Daoy (cell line): Measurements from ENCODE around the gene SLC7A4. TPM values are rescaled to one million over a fixed set of nuclear protein-coding genes. Genes with fewer than 3 reads are reported as not detected.

Experiments
- DNase-seq: peaks from one replicate; pipeline ENCODE4 v3.0.0-alpha.2; 2015; ENCODE audit warnings: low read depth
- total RNA-seq: library from RNA; depleted of rRNA; stranded (reverse); fragments of >200 nt; shearing (Covaris generic); gene quantifications from 2 replicates; pipeline ENCODE4 v1.2.3, GENCODE V29; 2014

The SLC7A4 gene
- total RNA-seq, 1 experiment from 2014 or later: not detected

DNA sequence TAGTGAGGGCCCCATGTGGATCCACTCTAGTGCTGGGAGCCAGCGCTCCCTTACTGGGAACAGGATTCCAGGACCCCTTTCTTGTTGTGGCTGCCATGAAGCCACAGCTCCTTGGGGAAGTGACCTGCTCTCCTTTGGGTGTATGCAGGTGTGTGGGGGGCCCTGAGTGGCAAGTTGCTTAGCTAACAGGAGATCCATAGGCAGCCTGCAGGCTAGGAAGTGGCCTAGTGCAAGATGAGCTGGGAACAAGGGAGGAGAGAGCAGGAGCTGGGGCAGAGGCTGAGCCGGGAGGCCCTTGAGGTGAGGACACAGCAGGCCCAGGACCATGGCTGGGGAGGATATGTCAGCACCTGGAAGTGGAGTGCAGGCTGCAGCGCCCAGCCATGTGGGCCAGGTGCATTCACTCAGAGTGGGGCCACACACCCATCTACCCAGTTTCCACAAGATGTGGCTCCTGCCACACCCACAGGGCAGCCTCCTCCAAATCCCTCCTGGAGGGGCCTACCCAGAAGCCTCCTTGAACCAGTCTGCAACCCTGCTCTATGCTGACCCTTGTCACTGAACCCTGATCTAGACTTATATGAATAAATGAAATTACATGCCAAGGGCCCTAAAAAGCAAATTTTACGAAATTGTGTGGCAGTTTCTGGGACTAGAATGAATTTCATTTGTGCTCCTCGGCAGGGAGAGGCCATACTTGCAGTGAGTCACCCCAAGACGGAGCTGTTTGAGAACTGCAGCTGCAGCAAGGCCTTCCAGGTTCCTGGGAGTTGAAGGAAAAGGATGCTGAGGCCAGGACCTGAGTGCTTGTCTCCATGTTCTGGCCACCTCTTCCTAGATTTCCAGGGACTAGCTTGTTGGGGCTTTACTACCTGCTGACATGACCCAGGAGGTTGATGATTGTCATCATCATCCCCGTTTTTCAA lies 33.7 kb downstream of the SLC7A4 start:
- DNase-seq: no peak

DNA sequence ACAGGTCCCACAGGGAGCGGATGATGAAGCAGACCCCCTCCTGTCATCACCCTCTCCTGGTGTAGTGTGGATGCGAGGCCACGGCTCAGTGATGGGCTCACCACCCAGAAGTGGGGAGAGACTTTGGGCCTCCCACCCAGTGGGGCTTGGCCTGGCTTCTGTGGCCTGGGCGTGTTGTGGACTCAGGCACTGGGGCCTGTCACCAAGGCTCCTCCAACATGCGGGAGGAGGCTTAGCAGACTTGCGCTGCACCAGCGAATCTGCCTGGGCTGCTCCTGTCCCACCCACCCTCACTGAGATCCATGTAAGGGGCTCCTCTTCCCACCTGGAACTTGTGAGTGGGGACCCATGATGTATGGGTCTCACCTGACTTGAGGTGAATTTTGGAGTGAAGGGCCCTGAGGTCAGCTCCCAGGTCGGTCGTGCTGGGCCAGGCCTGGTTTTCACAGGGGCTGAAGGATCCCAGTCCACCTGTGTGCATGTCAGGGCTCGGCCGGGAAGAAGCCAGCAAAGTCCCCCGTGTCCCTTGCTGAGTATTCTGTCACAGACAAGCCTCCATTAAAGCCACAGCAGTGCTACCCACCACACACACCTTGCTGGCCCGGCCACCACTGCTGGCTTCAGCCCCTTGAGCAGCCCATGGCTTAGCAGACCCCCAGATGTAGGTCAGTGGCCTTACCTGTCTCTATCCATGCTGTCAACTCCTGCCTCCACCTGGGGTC lies 34.7 kb downstream of the SLC7A4 start:
- no peak for DNase-seq

DNA sequence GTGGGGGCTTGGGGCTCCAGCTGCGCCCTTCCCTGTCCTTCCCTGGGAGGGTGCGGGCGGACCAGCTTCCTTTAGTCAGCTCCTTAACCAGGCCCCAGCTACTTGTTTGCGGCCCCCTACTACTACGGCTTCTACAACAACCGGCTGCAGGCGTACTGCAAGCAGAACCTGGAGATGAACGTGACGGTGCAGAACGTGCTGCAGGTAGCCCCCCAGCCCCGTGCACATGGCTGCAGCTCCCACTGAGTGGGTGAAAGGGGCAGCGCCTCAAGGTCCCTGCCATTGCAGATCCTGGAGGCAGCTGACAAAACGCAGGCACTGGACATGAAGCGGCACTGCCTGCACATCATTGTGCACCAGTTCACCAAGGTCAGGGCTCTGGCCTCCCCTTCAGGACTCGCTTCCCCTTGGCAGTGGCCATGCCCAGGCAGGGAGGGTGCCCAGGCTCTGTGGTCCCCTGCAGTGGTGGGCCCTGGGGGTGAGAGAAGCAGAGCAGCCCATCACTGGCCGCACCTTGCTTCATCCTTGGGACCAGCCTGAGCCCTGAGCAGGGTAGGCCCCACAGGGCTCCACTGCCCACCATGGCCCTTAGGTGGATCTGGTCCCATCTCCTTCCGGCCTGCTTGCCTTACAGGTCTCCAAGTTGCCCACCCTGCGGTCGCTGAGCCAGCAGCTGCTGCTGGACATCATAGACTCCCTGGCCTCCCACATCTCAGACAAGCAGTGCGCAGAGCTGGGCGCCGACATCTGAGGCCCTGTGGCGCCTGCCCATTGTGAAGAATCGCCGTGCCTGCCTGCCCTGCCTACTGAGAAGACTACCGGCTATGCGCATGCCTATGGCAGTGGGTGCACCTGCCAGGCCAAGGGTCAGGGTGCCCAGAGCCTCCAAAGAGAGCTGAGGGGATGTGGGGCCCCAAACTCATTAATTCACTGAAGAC lies 35.5 kb downstream of the SLC7A4 start:
- DNase-seq: no peak

DNA sequence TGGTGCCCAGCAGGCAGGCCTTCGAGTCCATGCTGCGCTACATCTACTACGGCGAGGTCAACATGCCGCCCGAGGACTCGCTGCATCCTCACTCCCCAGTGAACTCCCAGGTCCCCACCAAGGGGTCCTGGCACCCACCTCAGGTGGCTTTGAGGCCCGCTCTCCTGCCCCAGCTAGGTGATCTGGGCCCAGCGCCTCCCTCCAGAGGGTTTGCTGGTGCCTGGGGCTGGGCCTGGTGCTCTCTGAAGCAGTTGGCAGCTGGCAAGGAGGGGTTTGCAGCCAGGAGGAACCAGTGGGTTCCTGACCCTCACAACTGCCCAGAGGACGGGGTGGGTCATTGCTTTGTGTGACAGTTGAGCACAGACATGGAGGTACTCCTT lies 36.3 kb downstream of the SLC7A4 start:
- DNase-seq: no peak

DNA sequence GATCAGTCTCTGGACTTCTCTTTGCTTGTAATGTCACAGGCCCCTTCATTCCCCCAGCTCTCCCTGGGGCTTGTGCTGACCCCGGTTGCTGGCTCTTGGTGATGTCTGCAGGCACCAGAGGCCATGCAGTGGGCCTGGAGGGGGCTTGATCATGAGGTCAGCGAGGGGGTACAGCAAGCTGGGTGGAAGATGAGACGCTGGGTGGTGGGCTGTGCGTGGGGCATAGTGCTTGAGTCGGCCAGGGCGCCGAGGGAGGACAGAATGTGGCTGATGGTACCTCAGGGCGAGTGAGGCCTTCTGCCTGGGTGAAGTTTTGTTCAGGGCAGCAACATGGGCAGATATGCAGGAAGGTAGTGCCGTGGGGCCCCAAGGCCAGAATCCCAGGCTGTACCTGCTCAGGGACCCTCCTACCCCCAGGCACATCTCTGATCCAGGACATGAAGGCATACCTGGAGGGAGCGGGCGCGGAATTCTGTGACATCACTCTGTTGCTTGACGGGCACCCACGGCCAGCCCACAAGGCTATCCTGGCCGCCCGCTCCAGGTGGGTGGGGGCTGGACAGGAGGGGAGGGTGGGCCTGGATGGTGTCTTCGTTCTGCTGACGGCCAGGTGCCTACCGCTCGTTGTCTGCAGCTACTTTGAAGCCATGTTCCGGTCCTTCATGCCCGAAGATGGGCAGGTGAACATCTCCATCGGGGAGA lies 36.9 kb downstream of the SLC7A4 start:
- no peak for DNase-seq

DNA sequence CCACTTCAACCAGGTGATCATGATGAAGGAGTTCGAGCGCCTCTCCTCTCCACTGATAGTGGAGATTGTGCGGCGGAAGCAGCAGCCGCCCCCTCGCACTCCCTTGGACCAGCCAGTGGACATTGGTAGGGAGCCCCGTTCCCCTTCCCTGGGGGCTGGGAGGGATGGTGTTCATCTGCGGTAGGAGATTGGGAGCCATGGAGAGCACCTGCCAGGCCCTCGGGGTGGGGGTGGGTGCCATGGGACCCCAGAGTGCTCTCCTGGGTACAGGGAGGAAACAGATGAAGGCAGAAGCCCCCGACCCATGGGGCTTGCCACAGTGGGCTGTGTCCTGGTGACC lies 37.5 kb downstream of the SLC7A4 start:
- no peak for DNase-seq

DNA sequence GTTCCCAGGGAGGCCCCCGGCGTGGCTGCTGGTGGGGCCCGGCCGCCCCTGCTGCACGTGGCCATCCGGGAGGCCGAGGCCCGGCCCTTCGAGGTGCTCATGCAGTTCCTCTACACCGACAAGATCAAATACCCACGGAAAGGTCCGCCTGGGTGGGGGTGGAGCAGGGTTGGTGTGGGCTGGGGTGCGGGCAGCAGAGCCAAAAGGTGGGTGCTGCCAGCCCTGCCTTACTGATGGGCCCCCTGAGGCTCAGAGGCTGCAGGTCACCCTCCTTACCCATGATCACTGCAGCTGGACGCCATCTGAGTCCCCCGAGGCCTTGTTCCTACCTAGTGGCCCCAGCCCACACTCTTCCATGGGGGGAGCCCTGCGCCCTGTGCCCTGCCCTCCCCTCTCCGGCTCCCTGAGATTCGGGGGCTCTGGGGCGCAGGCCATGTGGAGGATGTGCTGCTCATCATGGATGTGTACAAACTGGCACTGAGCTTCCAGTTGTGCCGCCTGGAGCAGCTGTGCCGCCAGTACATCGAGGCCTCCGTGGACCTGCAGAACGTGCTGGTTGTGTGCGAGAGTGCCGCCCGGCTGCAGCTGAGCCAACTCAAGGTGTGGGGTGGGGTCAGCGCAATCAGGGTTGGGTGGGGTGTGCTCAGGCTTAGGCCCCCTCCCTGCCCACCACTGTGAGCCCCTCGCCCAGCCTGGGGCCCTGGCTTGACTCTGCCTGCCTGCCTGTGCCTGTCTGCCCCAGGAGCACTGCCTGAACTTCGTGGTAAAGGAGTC lies 38.0 kb downstream of the SLC7A4 start:
- no peak for DNase-seq

DNA sequence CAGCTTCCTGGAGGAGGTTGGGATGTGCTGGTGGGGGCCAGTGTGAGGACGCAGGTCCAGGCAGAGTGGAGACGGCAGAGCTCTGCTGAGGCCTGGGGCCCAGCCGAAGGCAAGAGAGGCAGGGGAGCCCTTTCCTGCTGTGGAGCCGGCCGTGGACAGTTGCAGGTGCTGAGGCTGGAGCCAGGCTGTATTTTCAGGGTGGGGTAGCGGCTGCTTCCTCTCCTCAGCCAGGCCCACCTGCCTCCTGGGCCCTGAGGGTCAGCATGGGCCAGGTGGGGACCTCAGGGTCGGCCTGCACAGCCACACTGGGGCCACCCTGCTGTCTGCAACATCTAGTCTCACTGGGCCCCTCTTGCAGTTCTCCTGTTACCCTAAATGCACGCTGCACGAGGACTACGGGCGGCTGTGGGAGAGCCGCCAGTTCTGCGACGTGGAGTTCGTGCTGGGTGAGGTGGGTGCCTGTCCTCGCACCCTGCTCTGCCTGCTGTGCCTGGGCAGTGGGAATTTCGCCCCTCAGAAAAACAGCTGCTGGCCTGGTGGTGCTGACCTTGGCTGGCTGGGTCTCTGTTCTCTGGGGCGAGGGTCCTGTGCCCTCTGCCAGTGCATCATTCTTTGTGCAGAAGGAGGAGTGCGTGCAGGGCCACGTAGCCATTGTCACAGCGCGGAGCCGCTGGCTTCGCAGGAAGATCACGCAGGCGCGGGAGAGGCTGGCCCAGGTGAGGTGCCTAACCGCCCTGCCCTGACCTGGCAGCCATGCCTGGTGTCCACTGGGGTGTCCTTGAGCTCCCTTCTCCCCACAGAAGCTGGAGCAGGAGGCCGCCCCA lies 38.8 kb downstream of the SLC7A4 start:
- no peak for DNase-seq

DNA sequence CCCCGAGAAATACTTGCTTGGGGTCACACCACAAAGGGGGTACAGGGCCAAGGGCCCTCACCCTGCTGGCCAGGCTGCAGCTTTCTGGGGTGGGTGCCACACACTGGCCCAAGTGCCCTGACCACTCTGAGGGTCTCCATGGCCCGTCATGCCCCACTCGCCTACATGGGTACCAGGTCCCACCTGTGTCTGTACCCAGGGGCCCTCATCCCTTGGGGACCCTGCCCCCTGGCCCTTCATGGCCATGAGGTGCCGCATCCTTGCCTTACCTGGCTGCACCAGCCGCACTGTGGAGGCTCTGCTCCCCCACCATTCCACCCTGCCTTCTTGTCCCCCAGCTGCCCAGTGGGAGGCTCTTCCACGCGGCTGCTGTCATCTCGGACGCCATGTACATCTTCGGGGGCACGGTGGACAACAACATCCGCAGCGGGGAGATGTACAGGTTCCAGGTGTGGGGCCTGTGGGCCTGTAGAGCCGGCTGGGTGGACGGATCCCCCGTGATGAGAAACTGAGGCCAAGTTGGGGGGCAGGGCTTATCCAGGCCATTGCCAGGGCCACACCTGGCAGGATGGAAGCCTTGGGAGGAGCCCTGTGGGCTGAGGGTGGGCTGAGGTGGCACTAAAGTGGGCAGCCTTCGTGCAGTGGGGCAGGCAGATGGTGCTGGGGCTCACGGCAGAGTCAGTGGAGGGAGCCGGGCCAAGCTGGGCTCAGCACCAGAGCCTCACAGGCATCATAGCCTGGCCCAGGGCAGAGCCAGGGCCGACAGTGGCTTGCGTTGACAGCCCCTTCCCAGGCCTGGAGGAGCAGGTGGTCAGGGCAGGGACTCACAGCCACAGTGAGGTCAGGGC lies 39.7 kb downstream of the SLC7A4 start:
- DNase-seq: no peak

DNA sequence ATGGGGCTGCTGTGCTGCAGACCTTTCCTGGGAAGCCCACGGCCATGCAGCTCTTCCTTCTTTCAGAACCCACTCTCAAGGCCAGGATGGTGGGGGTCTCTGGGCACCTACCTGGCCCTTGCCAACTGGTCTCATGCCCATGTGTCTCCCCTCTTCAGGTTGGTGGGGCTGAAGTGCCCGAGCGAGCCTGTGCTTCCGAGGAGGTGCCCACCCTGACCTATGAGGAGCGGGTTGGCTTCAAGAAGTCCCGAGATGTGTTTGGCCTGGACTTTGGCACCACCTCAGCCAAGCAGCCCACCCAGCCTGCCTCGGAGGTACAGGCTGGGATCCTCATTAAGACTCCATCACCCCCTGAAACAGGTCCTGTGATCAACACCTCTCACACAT lies 40.3 kb downstream of the SLC7A4 start:
- DNase-seq: no peak

DNA sequence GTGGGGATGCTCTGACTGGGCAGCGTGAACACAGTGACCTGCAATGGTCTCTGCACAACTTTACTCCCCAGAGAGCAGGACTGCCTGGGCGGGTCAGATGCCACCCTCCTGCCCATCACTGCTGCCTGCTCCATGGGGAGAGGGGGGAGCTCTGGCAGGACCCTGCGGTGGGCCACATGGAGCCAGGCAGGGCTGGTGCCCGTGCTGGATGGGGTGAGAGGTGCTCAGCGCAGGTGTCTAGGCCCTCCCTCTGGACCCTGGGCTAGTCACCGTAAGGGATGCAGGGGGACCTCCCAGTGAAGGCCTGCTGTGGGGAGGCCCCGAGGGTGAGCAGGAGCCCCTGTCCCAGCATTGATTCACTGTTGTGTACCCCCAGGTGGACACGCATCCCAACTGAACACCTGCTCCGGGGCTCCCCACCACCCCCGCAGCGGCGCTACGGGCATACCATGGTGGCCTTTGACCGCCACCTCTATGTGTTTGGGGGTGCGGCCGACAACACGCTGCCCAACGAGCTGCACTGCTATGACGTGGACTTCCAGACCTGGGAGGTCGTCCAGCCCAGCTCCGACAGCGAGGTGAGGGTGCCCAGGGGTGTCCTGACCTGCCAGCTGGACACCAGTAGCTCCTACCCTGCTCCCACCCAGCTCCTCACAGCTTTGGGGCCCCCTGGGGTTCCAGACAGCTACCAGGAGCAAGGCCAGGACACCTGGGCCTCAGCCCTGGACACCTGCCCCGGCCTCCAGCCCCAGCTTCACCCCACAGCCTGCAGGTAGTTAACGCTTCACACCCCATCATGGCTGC lies 40.9 kb downstream of the SLC7A4 start:
- no peak for DNase-seq

DNA sequence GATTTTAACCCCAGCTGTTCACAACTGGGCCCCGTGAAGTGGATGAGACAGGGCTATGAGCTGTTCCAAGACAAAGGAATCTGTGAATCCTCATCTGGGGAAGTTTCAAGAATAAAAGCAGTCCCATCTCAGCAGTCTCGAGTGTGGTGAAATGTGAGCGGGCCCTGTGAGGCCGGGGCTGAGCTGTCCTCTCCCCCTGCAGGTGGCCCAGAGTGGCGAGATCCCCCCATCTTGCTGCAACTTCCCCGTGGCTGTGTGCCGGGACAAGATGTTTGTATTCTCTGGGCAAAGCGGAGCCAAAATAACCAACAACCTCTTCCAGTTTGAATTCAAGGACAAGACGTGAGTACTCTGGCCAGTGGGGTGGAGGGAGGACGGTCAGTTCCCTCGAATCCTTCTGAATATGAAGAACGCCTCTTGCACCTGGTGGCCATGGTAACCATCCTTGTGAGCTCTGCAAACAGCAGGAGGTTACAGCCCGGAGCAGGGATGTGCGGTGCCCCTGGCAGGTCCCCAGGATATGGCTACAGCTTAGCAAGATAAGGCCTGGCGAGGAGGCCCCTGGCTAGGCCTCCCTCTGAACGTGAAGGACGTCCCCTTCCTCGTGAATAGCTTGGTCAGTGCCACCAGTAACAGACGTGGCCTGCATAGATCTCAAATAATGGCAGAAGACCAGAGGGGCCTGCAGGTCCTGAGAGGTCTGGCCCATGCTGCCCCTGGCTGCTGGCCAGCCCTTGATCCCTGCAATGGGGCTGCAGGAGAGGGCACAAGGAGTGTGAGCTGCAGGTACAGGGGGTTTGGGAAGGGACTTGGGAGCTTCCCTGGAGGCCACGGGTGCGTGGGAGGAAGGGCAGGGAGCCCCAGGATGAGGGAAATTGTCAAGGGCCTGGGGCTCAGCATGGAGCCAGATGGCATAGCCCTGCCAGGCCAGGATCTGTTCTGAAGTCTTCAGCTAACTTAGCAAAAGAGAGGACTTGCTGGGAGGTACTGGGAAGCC lies 41.9 kb downstream of the SLC7A4 start:
- no peak for DNase-seq

DNA sequence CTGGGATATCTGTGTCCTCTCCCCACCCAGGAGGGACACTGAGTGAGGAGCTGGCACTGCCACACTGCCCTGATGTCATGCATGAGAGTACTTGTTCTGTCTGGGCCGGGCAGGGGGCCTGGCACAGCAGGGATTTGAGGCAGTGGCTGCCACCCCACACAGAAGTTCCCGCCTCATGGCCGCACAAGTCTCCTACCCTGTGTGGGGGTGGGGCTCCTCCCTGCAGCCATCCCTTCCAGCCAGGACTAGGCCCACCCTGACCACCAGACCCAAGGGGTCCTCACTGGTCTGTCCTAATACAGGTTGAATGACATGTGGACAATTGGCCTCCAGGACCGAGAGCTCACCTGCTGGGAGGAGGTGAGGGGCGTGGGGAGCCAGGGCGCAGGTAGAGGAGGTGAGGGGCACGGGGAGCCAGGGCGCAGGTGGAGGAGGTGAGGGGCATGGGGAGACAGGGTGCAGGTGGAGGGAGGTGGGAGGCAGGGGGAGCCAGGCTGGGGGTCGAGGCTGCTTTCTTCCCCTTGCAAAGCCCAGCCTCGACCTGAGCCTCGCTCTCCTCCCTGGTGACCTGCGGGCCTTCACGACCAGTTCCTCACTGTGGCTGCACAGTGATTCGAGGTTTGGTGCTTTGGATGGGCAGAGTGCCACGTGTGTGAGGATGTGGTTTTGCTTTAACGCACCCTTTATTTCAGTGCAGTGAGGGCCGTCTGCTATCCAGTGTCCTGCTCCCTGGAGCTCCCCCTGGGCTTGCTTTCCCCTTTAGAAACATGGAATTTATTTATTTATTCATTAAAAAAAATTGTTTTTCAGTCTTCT lies 42.8 kb downstream of the SLC7A4 start:
- peak; percentile 42 for DNase-seq

DNA sequence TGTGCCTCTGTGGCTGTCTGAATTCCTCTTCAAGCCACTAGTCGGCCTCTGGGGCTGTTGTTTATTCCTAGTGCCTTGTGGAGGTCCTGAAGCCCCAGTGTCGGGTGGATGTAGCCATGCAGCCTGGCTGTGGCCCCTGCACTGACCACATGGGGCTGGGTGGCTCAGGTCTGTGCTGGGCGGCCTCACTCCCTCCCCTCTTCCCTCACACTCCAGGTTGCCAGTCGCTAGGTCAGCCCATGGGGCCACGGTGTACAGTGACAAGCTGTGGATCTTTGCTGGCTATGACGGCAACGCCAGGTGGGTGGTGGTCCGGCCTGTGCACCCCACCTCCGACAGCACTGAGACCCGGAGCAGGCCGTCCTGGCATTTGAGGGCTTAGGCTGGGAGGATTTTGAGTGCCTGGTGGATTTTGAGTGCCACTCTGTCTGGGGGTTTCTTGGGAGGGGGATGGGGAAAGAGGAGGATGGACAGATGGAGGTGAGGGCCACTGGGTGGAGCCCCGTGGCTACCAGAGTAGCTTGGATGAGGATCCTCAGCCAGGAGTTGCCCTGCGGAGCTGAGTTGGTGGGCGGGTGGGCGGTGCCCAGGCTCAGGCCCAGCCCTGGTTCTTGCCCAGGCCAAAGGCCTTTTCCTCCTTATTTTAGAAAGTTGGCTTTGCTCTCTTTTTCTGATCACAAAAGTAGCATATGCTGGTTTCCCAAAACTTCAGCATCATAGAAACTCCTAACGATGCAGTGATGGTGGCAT lies 43.6 kb downstream of the SLC7A4 start:
- no peak for DNase-seq

DNA sequence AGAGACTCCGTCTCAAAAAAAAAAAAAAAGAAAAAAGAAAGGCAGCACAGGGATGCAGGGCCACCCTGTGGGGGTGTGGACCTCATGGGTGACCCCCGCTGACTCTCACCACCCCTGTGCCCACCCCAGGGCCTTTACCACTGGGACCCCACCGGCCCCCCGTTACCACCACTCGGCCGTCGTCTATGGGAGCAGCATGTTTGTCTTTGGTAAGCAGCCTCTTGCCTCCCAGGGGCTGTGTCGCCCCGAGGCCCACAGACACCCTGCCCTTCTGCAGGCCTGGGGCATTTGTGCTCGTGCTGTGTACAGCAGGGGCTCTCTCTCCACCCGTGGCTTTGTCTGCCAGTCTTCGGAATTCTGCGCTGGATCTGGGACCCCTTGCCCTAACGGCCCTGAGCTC lies 45.0 kb downstream of the SLC7A4 start:
- no peak for DNase-seq
